Dermis blood vessel endothelial cell (primary cell): ENCODE data around the gene HEPHL1. TPM values are rescaled to one million over a fixed set of nuclear protein-coding genes. Genes with fewer than 3 reads are reported as not detected.
"Not testable (repeated sequence)": the region's sequence is repeated elsewhere in the genome, so short reads cannot be mapped to it uniquely, and the experiment has no call there.

ENCODE experiments used
- DNase-seq: peaks from one replicate; pipeline ENCODE4 v3.0.0; 2010
- total RNA-seq: library from RNA; depleted of rRNA; stranded (reverse); fragments of >200 nt; gene quantifications from 2 replicates; pipeline ENCODE4 v1.2.3, GENCODE V29; 2014

The HEPHL1 gene
- total RNA-seq, result not detected in 2 replicates

DNA sequence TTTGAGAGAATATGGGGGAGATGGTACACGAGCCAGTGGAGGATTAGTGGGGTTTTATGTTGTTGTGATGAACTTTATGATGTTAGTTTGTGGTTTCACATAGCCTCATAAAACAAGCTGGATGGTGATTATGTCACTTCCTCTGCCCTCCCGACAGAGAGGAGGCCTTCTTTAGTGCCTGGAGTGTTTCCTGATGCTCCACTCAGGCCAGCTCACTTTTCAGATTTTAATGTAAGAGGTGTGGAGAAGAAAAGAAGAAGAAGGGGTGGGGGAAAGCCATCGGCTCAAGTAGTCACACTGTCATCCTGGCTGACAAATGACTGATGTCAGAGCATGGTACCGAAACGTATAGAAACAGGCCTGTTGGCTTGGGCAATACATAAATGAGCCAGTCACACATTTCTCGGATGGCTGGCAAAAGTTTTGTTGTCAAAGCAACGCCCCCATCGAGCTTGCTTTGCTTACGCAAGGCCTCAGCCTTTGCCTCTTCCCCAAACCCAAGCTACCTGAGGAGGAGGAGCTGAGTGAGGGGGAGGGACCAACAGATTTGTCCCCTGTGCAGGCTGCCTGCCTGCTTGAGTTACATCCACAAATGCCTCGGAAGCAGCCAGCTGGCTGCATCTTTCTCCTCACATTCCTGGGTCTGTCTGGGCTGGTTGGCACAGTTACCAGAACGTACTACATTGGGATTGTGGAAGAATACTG, at the start of gene HEPHL1:
HEPHL1 (plus strand) TSS at position 578 of the 705 bp plus-strand sequence; CDS start at position 593, 15 bp downstream.
- DNase-seq, result no peak

GRCh38 chr11:93972790-93973189, 48.4 kb upstream of the HEPHL1 start:
- no peak for DNase-seq

DNA sequence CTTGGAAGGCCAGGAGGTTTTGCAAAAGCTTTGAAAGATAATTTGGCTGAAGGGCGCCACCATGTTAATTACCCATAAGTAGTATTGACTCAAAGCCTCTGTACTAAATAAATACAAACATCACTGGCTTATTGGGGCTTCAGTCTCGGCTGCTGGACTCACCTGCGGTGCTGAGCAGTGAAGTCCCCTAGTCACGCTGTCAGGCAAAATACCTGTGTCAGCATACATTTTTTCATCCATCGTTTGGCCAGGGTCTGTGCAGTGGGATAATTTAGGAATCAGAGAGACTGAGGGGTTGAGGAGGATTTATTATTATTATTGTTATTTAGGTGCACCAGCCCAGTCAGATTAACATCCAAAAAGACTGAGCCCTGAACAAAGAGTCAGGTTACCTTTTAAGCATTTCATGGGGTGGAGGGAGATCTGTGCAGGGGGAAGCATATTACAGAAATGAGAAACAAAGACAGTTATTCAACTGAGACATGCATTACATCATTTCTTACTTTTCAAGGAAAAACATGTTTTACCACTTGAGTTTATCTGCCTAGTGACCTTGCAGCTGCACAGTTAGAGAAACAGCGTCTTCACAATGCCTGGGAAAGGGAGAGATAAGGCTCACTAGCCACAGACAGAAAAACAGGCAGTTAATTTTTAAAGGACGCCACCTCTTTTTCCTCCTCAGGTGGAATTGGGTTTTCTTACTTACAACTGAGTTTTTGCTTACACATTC, 47.7 kb upstream of the HEPHL1 start:
- not testable (repeated sequence) for DNase-seq

DNA sequence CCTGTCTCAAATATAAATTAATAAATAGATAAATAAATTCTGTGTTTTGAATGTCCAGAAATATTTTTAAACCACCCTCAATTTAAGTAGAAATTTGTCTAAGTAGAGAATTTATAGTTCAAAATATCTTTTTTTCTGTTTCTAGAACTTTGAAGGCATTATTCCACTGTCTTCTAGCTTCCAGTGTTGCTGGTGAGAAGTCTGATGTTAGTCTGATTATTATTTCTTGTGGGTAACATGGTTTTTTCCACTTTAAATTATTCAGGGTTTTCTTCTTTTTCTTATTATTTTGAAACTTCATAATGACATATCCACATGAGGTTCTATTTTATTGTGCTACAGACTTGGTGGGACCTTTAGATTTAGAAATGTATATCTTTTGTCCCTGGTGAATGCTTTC, 46.4 kb upstream of the HEPHL1 start:
- no peak for DNase-seq

DNA sequence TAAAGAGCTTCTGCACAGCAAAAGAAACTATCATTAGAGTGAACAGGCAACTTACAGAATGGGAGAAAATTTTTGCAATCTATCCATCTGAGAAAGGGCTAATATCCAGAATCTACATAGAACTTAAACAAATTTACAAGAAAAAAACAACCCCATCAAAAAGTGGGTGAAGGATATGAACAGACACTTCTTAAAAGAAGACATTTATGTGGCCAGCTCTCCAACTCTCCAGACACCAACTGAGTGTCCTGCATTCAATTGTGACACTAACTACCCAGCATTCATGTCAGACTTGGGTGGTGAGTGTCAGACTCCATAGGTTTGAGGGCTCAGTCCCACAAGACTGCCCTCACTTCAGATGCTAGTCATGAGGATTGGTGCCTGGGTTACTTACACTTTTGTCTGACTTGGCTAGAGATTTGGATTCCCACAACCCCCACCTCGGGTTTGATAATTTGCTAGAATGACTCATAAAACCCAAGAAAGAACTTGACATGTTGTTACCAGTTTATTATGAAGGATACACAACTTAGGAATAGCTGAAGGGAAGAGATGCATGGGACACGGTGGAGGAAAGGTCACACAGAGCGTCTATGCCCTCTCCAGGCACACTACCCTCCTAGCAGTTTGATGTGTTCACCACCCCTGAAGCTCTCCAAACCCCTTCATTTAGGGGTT, 44.4 kb upstream of the HEPHL1 start:
- not testable (repeated sequence) for DNase-seq

GRCh38 chr11:93983542-93984195, 37.5 kb upstream of the HEPHL1 start:
- no peak for DNase-seq

- no peak for DNase-seq
Measured at GRCh38 chr11:93984196-93984567, 37.0 kb upstream of the HEPHL1 start.

GRCh38 chr11:93984936-93985335, 36.2 kb upstream of the HEPHL1 start:
- DNase-seq, result no peak

GRCh38 chr11:93986716-93987115, 34.4 kb upstream of the HEPHL1 start:
- DNase-seq, result no peak

GRCh38 chr11:93988455-93988854, 32.7 kb upstream of the HEPHL1 start:
- no peak for DNase-seq

- DNase-seq, result no peak
Measured at GRCh38 chr11:93988912-93989311, 32.2 kb upstream of the HEPHL1 start.

DNA sequence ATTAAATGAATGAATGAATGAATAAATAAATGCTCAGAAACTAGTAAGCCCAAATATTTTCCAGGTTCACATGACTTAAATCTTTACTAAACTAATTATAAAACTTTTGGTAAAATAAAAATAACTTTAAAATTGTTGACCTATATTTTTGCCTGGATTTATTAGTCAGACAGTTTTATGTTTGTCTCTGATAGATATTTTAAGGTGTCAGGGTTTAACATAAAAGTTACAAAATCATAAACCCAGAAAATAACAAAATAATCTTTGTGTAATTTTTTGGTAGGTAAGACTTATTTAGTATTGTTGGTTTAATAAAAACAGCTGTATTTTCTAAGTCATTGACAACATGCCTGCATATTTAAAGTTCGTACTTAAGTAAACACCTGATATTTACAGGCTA, 27.4 kb upstream of the HEPHL1 start:
- DNase-seq, result no peak

DNA sequence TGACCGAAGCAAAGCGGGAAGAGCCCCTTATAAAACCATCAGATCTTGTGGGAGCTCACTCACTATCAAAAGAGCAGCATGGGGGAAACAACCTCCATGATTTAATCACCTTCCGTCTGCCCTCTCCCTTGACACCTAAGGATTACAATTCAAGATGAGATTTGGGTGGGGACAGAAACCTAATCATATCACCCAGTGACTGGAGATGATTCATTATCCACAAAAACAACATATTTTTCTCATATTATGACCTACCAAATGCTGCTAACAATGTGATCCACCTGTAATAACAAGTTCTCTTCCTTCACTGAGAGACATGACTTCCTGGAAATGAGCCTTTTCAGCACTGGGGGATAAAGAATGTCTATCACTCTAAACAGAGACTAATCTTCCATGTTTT, 23.4 kb upstream of the HEPHL1 start:
- no peak for DNase-seq

- no peak for DNase-seq
Measured at GRCh38 chr11:94000659-94001058, 20.5 kb upstream of the HEPHL1 start.

GRCh38 chr11:94002226-94002625, 18.9 kb upstream of the HEPHL1 start:
- no peak for DNase-seq

GRCh38 chr11:94007426-94007825, 13.7 kb upstream of the HEPHL1 start:
- DNase-seq, result no peak

DNA sequence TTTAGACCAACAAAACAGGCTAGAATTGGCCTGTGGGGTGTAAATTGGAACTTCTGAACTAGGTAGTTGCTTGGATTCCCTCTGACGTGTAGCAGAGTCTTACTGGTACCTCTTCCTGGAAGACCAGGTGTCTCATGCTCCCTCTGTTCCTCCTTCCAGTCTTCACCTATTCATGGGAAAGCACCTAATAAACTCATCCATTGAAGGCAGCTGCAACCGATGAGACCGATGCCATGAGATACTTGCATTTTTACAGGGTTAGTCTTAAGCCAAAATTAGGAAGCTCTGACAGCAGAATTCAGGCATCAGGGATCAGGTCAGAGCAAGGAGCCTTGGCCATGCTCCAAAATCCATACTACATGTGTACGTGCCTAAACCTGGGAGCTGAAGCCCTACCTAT, 13.2 kb upstream of the HEPHL1 start:
- no peak for DNase-seq

- no peak for DNase-seq
Measured at GRCh38 chr11:94010136-94010535, 11.0 kb upstream of the HEPHL1 start.

- DNase-seq, result no peak
Measured at GRCh38 chr11:94011478-94011877, 9.7 kb upstream of the HEPHL1 start.

- DNase-seq, result no peak
Measured at GRCh38 chr11:94017446-94017845, 3.7 kb upstream of the HEPHL1 start.

DNA sequence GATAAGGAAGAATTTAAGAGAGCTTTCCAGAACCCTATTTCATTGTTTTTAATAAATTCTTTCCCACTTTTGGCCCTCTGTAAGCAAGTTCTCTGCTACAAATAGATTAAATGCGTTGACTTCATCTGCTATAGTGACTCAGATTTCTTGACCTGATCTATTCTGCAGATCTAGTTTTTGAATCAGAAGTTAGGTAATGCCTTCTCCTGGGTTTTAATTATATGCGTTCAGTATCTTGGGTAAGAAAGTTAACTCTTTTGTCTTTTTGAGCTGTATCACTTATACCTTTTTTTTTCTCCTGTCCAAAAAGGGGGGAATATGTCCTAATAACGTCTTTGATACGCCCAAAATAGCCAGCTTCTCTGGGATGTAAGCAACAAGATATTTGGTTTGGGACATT, 2.4 kb upstream of the HEPHL1 start:
- no peak for DNase-seq

- DNase-seq, result no peak
Measured at GRCh38 chr11:94023856-94024255, 2.7 kb downstream of the HEPHL1 start.

GRCh38 chr11:94024547-94024946, 3.4 kb downstream of the HEPHL1 start:
- no peak for DNase-seq
